ENCODE data around the gene GOLGA6L2.
A peak's percentile ranks its signal among the peaks of the same experiment; 100 is the strongest.

Gene GOLGA6L2, protein sequence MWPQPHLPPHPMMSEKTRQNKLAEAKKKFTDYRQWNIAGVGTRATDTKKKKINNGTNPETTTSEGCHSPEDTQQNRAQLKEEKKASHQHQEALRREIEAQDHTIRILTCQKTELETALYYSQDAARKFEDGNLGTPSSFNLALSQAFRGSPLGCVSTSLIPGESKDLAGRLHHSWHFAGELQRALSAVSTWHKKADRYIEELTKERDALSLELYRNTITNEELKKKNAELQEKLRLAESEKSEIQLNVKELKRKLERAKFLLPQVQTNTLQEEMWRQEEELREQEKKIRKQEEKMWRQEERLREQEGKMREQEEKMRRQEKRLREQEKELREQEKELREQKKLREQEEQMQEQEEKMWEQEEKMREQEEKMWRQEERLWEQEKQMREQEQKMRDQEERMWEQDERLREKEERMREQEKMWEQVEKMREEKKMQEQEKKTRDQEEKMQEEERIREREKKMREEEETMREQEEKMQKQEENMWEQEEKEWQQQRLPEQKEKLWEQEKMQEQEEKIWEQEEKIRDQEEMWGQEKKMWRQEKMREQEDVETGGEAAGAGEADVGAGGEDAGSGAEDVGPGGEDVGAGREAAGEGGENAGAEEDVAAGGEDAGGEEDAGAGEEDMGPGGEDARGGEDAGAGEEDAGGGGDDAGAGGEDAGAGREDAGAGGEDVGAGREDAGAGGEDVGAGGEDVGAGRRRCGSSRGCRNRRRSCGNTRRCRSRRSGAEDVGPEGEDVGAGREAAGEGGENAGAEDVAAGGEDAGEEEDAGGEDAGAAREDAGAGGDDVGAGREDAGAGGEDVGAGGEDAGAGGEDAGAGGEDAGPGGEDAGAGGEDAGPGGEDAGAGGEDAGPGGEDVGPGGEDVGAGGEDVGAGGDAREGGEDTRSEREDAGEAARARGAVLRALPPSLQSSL

GRCh38 chr15:23447107-23447500, at the start of gene GOLGA6L2:
Gene GOLGA6L2 (minus strand): TSS chr15:23447243. CDS start chr15:23447181, 62 bp downstream.
- intact Hi-C loops (cut with DNase I) = no loop called here
- no peak for DNase-seq

- intact Hi-C loops (cut with DNase I) = no loop called here
- no peak for DNase-seq
Observed at GRCh38 chr15:23484870-23485269, 37.8 kb upstream of the GOLGA6L2 start.

- no peak for DNase-seq
- intact Hi-C loops (cut with DNase I) = no loop called here
Observed at GRCh38 chr15:23483821-23484299, 36.8 kb upstream of the GOLGA6L2 start.

GRCh38 chr15:23482764-23483489, 35.9 kb upstream of the GOLGA6L2 start:
- intact Hi-C loops (cut with DNase I) = no loop called here
- DNase-seq = no peak

DNA sequence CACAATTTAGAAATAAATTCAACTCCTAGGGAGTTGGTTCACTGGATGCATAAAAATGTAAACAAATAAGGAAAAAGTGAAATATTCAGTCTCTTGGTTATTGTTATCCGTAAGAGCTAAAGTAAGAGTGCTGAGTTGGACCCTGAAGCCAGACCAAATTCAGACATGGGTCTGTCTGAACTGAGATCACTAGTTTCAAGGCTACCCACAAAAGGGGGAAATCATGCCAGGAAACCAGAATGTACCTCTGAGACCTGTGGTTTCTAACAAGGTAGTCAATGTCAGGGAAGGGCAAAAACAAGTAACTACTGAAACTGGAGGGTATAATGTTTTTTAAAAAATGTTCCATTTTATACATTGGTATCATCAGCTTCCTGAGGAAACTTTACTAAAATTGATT, 35.2 kb upstream of the GOLGA6L2 start:
- intact Hi-C loops (cut with DNase I) = no loop called here
- no peak for DNase-seq

GRCh38 chr15:23477920-23478319, 30.9 kb upstream of the GOLGA6L2 start:
- intact Hi-C loops (cut with DNase I) = no loop called here

GRCh38 chr15:23472678-23473077, 25.6 kb upstream of the GOLGA6L2 start:
- intact Hi-C loops (cut with DNase I) = no loop called here
- DNase-seq = peak in 15 of 42 donors; percentile 3 to 64 (median 14)

More at GRCh38 chr15:23477920-23478319, 30.9 kb upstream of the GOLGA6L2 start:
- DNase-seq = no peak

- no peak for DNase-seq
- intact Hi-C loops (cut with DNase I) = no loop called here
Observed at GRCh38 chr15:23472033-23472432, 25.0 kb upstream of the GOLGA6L2 start.

DNA sequence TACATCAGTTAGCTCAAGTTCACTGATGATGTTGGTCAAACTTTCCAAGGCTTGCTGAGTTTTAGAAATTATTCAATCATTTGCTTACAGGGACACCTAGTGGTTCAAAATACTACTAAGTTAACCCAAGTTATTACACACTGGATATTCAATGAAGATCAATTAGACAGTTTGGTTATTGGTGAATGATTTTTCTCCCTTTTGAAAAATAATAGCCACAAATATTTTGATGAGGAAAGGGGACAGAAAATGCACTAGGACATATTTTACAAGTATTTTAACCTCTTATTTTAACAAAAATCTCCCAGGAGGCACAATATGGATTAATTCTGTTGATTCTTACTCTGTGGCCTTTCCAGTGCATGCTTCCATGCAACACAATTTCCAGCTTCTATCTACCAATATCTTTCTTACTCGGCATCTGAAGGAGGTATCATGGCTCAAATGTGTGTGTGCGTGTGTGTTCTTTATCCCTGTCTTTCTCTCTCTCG, 20.1 kb upstream of the GOLGA6L2 start:
- DNase-seq = no peak

GRCh38 chr15:23457890-23458289, 10.8 kb upstream of the GOLGA6L2 start:
- intact Hi-C loops (cut with DNase I) = no loop called here
- DNase-seq = no peak

More for the DNA sequence above, 20.1 kb upstream of the GOLGA6L2 start:
- intact Hi-C loops (cut with DNase I) = no loop called here

DNA sequence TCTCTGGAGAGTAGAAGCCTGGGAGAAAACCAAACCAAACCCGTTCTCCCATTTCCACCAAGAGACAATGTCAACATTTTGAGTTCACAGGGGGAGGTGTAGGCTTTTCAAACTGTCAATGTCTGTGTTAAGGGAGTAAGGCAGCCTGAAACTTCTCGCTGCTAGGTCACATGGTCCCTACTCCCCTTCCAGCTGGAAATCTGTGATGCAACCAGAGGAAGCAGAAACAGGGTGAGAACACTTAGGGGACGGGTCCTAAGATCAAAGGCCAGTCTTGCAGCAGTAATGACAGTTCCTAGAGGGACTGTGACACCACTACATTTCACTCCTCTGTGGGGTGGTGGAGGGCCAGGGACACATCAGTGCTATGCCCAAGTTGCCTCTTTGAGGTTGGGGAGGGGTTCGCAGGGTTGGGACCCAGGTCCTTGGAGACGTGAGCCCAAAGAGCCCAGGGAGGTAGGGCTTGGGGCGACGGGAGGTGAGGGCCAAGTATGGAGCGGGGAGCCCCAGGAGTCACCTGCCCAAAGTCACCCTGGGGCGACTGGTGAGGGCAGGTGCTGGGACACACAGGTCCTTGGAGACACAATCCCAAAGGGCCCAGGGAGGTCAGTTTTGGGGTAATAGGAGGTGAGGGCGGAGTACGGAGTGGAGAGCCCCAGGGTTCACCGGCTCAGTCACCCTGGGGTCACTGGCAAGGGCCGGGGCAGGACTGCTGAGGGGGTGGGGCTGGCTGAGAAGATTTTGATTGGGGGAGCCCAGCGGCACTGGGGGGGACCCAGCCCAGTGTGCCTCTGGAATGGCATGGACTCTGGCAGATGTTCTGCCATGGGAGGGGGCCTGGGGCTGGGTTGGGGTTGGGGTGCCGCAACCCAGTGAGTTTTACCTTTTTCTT, 582 bp downstream of the GOLGA6L2 start:
- intact Hi-C loops (cut with DNase I) = no loop called here
- no peak for DNase-seq

DNA sequence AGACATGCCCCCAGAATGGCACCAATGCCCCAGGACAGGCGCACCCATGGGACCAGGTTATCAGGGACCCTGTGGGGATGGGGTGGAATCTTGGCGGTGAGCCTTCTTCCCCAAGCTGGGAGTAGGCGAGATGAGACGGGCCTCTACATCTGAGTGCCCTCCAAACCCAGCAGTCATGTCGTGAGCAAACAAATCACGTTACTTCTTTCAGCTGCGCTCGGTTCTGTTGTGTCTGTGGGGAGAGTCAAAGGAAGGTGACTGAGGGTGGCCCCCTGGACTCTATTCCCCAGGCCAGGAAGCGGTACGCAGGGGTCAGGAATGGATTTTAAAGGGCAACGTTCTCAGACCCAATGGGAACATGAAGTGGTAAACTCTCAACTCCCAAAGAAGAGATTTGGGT, 2.8 kb downstream of the GOLGA6L2 start:
- no peak for DNase-seq
- intact Hi-C loops (cut with DNase I) = no loop called here

DNA sequence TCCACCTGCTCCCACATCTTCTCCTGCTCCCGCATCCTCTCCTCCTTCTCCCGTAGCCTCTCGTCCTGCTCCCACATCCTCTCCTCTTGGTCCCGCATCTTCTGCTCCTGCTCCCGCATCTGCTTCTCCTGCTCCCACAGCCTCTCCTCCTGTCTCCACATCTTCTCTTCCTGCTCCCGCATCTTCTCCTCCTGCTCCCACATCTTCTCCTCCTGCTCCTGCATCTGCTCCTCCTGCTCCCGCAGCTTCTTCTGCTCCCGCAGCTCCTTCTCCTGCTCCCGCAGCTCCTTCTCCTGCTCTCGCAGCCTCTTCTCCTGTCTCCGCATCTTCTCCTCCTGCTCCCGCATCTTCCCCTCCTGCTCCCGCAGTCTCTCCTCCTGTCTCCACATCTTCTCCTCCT, 5.8 kb downstream of the GOLGA6L2 start:
- no peak for DNase-seq
- intact Hi-C loops (cut with DNase I) = no loop called here

GRCh38 chr15:23440596-23440995, 6.4 kb downstream of the GOLGA6L2 start:
- intact Hi-C loops (cut with DNase I) = no loop called here
- no peak for DNase-seq

DNA sequence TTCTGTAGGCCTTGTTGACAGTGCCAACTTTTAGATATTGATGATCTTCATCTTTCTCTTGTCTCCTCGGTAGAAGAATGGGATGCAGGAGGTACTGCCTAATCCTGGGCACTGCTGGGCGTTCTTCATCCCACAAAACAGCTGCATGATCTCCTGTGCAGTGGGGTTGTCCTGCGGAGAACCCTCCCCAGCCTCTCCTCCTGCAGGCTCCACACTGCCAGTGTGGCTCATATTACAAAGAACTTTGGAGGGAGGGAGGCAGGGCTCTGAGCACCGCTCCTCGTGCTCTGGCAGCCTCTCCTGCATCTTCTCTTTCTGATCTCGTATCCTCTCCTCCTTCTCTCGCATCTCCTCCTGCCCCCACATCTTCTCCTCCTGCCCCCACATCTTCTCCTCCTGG, 7.5 kb downstream of the GOLGA6L2 start:
- no peak for DNase-seq
- intact Hi-C loops (cut with DNase I) = no loop called here

DNA sequence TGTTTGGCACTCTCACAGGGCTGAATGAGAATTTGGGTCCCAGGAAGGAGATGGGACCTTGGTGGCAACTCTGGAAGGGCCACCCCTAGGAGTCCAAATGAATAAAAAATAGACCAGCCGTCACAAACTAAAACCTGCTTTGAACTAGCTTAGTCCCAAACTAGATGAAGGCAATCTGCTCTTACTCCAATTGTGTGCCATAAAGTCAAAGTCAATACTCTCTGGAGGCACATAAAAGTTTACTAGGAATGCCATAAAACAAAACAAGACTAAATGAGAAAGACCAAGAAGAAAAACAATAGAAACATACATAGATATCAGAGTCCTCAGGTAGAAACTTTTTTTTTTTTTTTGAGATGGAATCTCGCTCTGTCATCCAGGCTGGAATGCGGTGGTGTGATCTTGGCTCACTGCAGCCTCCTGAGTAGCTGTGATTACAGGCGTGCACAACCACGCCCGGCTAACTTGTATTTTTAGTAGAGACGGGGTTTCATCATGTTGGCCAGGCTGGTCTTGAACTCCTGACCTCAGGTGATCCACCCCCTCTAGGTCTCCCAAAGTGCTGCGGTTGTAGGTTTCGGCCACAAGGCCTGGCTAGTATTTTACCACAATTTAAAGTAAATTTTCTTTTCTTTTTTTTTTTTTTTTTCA, 8.1 kb downstream of the GOLGA6L2 start:
- no peak for DNase-seq
- intact Hi-C loops (cut with DNase I) = no loop called here

DNA sequence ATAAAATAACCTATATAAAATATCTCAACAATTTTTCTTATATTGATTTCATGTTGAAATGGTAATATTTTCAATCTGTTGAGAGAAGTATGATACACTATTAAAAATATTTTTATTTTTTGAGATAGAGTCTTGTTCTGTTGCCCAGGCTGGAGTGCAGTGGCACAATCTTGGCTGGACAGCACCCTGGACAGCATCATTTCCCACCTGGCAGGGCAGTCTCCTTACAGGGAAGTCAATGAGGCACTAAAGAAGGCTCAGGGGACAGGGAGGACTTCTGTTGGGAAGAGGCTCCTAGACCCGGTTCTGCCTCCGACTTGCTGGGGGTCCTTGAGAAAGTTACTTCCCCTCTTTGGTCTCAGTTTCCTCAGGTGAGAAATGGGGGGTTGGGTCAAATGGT, 9.4 kb downstream of the GOLGA6L2 start:
- intact Hi-C loops (cut with DNase I) = no loop called here

GRCh38 chr15:23437146-23437545, 9.9 kb downstream of the GOLGA6L2 start:
- DNase-seq = peak in 1 of 42 donors; percentile 24
- intact Hi-C loops (cut with DNase I) = no loop called here

More for the DNA sequence above, 9.4 kb downstream of the GOLGA6L2 start:
- no peak for DNase-seq

Measured in head of caudate nucleus (tissue), 42 donors.